Stimulated activated CD8-positive, alpha-beta memory T cell treated with anti-CD3 and anti-CD28 coated beads, Interleukin-7, amount 100 ng/mL, for 48 hours (primary cell): ENCODE results near the gene PPP6R1.

Experiments used
- DNase-seq, 2 donors: peaks; one replicate each; pipeline ENCODE4 v3.0.0-alpha.2; 2020; ENCODE audit warnings: low read depth in 1 of 2; ENCODE audit errors: extremely low read depth in 1 of 2

PPP6R1 gene, protein sequence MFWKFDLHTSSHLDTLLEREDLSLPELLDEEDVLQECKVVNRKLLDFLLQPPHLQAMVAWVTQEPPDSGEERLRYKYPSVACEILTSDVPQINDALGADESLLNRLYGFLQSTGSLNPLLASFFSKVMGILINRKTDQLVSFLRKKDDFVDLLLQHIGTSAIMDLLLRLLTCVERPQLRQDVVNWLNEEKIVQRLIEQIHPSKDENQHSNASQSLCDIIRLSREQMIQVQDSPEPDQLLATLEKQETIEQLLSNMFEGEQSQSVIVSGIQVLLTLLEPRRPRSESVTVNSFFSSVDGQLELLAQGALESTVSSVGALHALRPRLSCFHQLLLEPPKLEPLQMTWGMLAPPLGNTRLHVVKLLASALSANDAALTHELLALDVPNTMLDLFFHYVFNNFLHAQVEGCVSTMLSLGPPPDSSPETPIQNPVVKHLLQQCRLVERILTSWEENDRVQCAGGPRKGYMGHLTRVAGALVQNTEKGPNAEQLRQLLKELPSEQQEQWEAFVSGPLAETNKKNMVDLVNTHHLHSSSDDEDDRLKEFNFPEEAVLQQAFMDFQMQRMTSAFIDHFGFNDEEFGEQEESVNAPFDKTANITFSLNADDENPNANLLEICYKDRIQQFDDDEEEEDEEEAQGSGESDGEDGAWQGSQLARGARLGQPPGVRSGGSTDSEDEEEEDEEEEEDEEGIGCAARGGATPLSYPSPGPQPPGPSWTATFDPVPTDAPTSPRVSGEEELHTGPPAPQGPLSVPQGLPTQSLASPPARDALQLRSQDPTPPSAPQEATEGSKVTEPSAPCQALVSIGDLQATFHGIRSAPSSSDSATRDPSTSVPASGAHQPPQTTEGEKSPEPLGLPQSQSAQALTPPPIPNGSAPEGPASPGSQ

DNA sequence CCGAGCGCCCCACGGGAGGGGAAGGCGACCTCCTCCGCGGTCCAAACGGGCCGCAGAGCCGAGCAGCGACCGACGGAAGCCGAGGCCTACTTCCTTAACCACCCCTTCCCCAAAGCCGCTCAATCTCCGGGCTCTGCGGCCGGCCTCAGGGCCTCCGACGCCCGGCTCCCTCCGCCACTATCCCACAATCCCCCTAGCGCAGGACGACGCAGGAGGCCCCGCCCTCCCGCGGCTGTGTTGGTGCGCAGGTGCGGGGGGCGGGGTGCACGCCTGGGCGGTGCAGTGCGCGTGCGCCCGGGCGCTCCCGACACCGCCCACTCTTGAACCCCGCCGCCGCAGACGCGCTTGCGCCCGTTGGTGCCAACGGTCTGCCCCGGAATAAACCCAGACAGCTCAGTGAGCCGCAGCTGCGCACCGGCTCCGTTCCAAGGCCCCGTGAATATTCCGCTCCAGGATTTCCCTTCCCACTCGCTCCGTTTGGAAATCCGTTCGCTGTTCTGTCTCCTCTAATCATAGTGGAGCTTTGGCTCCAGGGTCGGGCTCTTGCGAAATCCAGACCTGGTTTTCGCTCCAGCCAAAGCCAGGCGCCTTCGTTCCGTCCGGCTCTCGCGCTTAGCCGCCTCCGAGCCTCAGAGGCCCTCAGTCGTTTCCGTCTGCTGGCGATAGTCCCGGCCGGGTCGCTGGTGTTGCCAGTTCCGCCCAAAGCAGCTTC, at the start of gene PPP6R1:
Gene PPP6R1, minus strand, starts transcription at position 190 of the 712 bp plus-strand sequence. CDS start 11,914 bp downstream, outside the sequence.
- peak; percentile 88 to 94 for DNase-seq

DNA sequence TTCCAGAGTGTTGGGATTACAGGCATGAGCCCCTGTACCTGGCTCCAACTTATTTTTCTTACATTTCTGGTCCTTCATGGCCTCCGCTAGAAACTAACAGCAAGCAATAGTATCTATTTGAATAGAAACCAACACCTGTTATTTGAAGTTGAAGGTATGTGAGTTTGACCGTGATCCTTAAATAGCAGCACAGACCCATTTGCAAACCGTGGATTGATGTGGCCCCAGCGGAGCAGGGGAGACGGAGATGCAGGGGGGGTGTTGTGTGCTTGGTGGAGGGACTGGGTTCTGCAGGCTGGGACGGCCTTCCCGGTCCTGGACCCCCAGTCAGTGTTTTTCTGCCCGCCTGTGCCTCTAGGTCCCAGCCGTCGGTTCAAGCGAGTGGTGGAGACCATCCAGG, 49.5 kb upstream of the PPP6R1 start:
- DNase-seq = no peak

DNA sequence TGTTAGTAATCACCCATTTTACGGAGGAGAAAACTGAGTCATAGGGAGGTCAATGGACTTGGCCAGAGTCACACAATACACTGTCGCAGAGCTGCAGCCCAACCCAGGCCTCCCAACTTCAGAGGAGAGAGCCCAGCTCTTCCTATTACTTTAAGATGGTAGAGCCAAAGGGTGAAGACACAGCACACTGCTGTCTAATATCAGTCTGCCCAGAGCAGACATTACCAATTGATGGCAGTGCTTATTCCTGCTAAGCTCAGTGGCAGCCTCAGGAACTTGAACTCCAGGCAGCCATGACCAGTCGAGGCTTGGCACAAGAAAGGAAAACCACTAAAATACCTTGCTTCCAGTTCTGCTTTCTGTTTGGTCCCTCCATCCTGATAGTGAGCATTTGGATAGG, 47.9 kb upstream of the PPP6R1 start:
- no peak for DNase-seq

DNA sequence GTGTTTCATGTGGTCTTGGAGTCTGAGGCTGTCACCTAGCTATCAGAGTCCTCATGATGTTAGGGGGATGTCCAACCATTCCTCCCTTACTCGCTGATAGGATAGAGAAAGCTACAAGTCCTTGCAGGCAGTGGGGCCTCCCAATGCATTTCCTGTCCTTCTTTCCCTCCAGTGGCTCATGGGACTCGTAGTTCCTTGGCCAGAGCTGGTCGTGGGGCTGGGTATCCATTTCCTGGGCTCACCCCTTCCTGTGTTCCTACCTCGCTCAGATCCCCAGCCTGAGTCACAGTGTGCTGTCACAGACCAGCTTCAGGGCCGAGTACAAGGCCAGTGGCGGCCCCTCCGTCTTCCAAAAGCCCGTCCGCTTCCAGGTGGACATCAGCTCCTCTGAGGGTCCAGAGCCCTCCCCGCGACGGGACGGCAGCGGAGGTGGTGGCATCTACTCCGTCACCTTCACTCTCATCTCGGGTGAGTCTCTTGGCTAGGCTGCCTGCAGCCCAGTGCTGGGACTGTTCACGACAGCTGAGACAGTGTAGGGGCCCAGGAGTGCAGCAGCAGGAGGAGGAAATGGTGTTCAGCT, 47.3 kb upstream of the PPP6R1 start:
- no peak for DNase-seq

DNA sequence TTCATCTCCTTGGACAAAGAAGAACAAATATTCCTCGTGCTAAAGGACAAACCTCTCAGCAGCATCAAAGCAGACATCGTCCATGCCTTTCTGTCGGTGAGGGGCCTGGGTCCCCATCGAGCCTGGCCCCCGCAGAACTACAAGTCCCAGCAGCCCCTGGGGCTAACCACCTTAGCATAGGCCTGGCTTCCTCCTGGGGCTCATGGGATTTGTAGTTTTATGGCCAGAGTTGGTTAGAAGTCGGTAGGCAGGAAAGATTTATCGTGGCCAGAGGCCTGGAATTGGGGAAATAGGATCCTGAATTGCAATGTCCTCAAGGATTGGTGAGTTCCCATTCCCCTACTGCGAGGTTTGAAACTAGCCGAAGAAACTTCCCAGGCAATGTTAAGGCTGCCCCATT, 46.7 kb upstream of the PPP6R1 start:
- peak in 1 of 2 donors; percentile 28 for DNase-seq

DNA sequence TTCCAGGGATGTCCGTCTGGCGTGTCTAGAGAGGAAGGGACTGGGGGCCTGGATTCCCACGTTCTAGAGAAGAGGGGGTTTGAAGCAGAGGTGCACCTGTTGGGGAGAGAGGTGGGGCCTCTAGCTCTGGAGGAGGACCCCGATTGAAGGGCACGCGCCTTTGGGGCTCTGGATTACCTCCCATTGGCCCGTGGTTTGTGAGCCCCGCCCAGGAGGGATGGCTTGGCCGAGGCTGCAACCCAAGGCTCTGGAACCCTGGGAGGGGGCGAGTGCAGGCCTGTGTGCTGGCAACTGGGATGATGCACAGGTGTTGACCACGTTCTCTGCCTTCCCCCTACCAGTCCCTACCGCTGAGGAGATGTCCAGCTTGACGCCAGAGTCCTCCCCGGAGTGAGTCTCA, 46.2 kb upstream of the PPP6R1 start:
- no peak for DNase-seq

DNA sequence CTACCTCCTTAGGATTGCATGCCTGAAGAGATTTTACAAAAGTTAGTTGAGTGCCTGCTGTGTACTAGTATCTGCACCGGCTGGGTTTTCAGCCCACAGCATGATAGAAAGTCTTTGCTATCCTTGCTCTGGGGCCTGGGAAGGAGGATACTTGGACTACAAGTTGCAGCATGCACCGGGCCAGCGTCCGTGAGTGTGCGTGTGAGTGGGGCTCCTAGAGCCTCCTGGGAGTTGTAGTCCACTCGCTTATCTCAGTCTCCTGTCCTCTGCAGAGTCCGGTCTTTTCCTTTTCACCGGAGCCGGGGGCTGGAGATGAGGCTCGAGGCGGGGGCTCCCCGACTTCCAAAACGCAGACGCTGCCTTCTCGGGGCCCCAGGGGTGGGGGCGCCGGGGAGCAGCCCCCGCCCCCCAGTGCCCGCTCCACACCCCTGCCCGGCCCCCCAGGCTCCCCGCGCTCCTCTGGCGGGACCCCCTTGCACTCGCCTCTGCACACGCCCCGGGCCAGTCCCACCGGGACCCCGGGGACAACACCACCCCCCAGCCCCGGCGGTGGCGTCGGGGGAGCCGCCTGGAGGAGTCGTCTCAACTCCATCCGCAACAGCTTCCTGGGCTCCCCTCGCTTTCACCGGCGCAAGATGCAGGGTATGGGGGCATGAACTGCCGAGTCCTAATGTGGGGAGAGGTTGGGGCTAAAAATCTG, 45.6 kb upstream of the PPP6R1 start:
- peak in 1 of 2 donors; percentile 20 for DNase-seq

DNA sequence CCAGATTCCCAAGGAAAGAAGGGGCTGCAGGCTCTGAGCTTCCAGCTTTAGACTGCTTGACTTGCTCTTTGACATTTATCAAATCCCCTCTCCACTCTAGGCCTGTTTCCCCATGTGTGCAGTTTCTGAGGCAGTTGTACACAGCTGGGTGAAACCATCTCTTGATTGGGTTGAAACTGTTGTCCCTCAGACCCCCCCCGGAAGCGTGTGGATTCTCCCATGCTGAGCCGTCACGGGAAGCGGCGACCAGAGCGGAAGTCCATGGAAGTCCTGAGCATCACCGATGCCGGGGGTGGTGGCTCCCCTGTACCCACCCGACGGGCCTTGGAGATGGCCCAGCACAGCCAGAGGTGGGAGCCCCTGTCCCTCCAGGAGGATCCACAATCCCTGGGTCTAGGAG, 44.7 kb upstream of the PPP6R1 start:
- DNase-seq = no peak

DNA sequence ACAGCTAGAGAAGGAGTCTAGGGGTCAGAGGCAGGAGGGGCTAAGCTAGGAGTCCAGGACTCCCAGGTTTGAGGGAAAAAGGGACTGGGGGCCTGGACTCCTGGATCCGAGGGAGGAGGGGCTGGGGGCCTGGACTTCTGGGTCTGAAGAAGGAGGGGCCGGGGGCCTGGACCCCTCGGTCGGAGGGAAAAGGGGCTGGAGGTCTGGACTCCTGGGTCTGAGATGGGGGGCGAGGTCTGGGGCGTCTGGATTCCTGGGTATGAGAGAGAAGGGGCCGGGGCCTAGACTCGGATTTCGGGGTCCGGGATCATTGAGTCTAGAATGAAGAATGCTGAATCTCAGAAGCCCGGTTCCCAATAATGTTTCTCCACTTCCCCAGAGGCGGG, 43.5 kb upstream of the PPP6R1 start:
- no peak for DNase-seq

DNA sequence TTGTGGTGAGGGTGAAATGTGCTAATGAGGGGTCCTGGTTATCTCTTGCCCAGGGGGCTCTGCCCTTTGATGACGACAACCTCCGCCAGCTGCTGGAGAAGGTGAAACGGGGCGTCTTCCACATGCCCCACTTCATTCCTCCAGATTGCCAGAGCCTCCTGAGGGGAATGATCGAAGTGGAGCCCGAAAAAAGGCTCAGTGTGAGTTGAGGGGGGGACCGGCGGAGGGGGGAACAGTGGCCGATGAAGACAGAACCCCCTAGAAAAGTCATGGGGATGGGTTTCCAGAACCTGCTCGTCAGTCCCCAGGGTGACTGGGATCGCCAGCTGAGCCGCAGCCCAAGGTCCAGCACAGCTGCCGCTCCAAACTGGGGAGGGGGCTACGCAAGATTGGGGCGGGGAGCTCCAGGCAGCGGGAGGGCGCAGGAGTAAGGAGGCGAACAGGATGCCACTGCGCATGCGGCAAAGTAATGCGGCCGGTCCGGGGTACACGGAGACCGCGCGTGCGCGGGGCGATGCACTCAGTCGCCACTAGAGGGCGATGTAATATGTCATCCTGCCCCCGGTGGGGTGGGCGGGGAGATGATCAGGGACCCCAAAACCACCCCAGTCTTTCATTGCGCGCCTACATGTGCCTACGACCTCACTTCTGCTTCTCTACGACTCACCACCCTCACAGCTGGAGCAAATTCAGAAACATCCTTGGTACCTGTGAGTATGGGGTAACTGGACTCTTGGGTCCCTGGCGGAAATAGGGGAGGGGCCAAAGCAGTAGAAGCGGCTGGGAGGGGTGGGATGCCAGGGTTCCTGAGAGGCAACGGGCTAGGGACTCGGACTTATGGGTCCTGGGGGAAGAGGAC, 42.9 kb upstream of the PPP6R1 start:
- peak; percentile 84 to 90 for DNase-seq

DNA sequence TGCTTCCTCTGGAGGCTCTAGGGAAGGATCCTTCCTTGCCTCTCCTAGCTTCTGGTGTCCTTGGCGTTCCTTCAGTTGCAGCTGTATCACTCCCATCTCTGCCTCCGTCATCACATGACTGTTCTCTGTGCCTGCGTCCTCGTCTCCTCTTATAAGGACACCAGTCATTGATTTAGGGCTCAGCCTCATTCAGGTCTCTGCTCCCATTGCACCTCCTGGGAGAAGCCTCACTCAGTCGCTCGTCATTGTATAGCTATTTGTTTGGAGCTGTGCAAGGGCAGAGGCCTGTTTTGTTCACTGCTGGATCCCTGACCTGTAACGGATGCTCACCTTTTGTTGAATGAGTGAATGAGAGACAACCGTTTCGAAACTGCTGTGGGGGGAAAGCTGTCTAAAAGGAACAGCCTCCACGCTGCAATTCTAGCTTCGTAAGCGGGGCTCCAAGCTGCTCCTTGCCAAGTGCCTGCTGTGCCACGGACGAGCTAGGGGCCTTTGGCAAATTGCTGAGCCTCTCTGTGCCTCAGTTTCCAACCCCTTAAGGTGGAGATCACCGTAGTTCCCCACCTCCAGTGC, 42.2 kb upstream of the PPP6R1 start:
- no peak for DNase-seq

DNA sequence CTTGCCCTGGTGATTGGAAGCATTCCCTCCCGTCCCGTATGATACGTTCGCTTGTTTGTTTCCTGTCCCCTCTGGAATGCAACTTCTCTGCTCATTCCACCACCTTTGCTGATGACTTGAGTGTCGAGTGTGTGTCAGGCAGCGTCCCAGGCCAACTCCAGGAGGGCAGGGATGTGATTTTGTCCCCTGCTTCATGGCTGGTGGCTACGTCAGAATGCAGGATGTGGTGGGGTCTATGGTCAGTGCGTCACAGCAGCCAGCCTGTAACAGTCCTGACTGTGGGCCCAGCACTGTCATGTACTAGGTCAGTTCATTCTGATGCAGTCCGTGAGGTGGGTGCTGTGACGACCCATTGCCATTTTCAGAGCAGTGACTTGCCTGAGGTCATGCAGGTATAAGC, 41.2 kb upstream of the PPP6R1 start:
- no peak for DNase-seq

DNA sequence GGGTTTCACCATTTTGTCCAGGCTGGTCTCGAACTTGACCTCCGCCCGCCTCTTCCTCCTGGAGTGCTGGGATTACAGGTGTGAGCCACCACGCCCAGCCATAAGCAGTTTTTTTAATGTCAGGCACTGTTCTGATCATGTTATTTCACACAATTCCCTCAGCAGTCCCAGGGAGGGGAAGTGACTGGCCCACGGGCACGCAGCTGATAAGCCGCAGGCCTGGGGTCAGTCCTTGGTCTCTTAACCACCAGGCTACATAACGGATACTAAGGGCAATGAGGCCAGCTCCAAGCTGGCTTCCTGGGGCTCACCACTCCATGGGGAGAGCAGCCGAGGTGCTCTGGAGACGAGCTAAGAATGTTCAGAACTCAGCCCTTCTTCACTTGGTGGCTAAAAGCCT, 38.5 kb upstream of the PPP6R1 start:
- DNase-seq = no peak

DNA sequence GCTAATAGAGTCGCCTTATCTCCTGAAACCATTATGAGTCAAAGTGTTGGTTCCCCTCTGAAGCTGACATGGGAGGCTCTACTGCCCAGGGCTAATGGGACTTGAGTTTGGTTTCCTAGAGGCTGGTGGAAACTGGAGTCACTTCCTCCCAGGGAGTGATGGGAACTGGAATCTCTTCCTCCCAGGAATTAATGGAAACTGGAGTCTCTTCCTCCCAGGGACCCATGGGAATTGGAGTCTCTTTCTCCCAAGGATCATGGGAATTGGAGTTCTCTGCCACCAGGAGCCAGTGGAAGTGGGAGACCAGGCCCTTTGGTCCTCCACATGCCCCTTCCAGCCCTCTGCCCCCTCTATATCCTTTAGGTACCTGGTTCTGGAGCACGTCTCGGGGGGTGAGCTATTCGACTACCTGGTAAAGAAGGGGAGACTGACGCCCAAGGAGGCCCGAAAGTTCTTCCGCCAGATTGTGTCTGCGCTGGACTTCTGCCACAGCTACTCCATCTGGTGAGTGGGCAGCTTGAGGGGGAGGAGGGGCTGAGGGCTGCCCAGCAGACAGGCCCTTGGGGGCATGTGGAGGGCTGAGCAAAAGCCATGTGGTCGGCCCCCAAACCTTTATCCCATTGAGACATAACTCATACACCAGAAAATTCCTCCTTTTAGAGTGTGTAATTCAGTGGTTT, 30.4 kb upstream of the PPP6R1 start:
- DNase-seq = no peak

DNA sequence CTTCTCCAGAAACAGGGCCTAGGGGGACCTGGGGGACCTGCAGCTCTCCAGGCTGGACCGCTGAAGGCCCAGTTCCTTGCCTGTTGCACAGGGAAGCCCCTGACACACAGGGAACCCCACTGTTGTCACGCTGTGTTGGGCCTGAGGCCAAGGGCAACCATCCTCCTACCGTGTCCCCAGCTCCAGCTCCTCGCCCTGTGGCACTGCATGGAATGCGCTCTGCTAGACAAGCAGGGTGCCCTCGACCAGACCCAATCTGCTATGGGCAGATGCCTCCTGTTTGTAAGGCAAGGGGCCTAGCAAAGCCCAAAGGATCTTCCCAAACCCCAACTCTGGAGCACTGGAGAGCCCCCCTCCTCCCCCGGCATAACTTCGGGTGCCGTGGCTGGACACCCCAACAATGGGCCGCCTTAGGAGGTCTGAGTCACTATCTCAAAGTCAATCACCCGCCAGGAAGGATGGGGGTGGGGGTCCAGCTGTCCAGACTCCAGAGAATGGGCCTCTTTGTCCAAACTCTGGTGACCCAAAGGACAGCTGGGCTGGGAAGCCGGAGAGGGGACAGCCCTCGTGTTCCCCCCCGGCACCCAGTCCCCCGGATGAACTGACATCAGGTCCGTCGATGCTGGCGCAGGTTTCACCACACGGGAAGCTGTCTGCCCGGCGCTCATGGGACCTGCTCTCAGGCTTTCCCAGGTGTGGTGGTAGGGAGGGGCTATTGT, 28.7 kb upstream of the PPP6R1 start:
- DNase-seq = no peak

DNA sequence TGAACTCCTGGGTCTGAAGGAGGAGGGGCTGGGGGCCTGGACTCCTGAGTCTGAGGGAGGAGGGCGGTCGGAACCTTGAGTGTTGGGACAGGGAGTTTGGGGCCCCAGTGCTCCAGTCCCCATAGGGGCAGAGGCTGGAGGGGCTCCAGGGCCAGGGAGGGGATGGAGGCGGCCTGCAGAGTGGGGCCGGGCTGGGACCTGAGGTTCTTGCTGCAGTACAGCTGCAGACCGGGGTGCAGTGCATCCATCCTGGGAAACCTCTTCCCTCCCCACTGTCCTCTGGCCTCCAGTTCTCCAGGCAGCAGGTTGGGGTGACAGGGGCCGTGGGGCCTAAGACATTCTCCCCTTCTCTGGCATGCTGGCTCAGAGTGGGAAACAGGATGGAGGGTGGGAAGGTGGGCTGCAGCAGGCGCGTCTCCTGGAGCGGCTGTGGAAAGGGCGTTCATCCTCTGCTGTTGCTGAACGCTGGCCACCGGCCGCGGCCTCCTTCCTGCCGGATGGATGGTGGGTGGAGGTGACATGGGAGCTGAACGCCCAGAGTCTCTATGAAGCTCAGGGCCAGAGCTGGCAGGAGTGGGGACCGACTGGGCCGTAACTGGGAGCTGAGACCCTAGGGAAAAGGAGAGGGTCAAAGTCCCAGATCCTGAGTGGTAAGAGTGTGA, 26.5 kb upstream of the PPP6R1 start:
- DNase-seq = no peak

DNA sequence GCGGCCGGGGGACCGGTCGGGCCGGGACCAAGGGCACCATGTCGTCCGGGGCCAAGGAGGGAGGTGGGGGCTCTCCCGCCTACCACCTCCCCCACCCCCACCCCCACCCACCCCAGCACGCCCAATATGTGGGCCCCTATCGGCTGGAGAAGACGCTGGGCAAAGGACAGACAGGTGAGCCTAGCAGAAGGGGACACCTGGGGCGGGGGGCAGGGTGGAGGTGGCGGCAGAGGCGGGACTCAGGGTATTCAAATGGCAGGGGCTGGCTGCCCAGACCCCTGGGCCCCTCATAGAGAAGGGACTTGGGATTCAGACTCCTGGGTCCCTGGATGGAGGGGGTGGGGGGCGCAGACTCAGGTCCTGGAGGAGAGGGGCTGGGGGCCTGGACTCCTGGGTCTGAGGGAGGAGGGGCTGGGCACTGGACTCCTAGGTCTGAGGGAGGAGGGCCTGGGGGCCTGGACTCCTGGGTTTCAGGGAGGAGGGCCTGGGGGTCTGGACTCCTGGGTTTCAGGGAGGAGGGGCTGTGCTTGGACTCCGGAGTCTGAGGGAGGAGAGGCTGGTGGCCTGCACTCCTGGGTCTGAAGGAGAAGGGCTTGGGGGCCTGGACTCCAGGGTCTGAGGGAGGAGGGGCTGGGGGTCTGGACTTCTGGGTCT, 25.7 kb upstream of the PPP6R1 start:
- DNase-seq = no peak
